Measurements from ENCODE around the gene TMEM69. TPM values are rescaled to one million over a fixed set of nuclear protein-coding genes. Genes with fewer than 3 reads are reported as not detected.

Gene TMEM69
- total RNA-seq, 1 experiment from 2014 or later = 39.3 TPM

DNA sequence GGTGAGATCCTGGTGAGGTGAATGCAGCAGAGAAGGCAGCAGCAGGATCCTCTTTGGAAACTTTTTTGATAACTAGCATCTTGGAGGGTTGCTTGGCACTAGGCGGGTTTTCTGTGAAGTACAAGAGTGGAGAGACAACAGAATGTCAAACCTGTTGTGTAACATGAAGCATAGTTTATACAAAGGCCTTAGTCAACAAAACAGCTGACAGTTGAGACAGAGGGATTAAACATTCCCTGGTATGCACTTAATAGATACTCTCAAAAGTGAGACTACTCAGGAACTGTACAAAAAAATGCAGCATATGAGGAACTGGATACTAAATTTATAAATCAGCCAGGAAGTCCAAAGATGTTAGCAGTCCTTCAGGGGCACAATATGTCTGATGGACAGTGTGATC lies 47.7 kb upstream of the TMEM69 start (continued):
- TF ChIP-seq, protein P1, sequence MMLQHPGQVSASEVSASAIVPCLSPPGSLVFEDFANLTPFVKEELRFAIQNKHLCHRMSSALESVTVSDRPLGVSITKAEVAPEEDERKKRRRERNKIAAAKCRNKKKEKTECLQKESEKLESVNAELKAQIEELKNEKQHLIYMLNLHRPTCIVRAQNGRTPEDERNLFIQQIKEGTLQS (IDR thresholded peaks at IDR 0.05) = no peak
- no peak for TF ChIP-seq POLR2AphosphoS5 (IDR thresholded peaks at IDR 0.05; ENCODE audit: low read depth, low read length)
- no peak for TF ChIP-seq EGR1 (IDR thresholded peaks at IDR 0.05; ENCODE audit: low read depth)
- TF ChIP-seq, protein P2, sequence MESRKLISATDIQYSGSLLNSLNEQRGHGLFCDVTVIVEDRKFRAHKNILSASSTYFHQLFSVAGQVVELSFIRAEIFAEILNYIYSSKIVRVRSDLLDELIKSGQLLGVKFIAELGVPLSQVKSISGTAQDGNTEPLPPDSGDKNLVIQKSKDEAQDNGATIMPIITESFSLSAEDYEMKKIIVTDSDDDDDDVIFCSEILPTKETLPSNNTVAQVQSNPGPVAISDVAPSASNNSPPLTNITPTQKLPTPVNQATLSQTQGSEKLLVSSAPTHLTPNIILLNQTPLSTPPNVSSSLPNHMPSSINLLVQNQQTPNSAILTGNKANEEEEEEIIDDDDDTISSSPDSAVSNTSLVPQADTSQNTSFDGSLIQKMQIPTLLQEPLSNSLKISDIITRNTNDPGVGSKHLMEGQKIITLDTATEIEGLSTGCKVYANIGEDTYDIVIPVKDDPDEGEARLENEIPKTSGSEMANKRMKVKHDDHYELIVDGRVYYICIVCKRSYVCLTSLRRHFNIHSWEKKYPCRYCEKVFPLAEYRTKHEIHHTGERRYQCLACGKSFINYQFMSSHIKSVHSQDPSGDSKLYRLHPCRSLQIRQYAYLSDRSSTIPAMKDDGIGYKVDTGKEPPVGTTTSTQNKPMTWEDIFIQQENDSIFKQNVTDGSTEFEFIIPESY (IDR thresholded peaks at IDR 0.05; ENCODE audit: extremely low read depth, insufficient replicate concordance, low read length) = no peak

DNA sequence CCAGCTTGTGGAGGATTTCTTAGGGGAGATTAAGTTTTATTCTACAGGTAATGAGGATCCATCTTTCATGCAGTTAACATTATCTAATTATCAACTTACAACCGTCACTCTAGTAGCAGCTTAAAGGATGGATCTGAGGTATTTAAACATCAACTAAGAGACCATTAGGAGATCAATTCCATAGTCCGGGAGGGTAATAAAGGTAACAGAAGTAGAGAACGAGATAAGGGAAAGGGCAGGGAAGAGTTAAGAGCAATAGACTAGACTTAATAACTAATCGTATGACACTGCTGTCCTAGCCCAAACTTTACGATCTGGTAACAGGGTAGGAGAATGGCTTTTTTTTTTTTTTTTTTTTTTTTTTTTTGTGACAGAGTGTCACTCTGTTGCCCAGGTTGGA lies 44.7 kb upstream of the TMEM69 start:
- Histone ChIP-seq H3K27ac (ENCODE audit: low read depth, low read length) (no peak overlapping the region), H2AFZ (ENCODE audit: low read depth, low read length, poor library complexity, severe bottlenecking) (no peak overlapping the region), H3K9ac (ENCODE audit: low read length) (no peak overlapping the region), H3K4me1 (ENCODE audit: control insufficient read depth in 1 of 2, insufficient read depth in 2 of 2, low read length in 2 of 2) (peaks cover 3 to 7% of the 10 kb centered on the region in 2 experiments; a peak in 3 of 4 replicates), H3K36me3 (ENCODE audit: control insufficient read depth in 1 of 2, insufficient read depth in 2 of 2, low read length in 2 of 2) (peaks cover 22 to 28% of the 10 kb centered on the region in 2 experiments; a peak in 3 of 4 replicates), H3K79me2 (ENCODE audit: insufficient read depth, low read length) (peaks cover 22% of the 10 kb centered on the region), H3K9me3 (ENCODE audit: control insufficient read depth in 1 of 2, insufficient read depth in 1 of 2, low read depth in 1 of 2, low read length in 2 of 2) (no peaks in the 10 kb centered on the region), H4K20me1 (ENCODE audit: insufficient read depth) (no peaks in the 10 kb centered on the region), H3K27me3 (ENCODE audit: insufficient read depth, low read length) (no peaks in the 10 kb centered on the region), H3K4me3 (replicated peaks in 1 of 2; ENCODE audit: low read depth in 1 of 2, low read length in 2 of 2) (no peak overlapping the region), H3K9me2 (ENCODE audit: insufficient read depth) (no peaks in the 10 kb centered on the region), H3K4me2 (ENCODE audit: low read length) (no peak overlapping the region)
- ChIA-PET POLR2A (no interaction called here), CTCF (interaction anchor here (0.6 kb wide), 1 partner anchor 402 kb away, joined by 3 read pairs; no protein-coding TSS in a partner anchor), RAD21 (ENCODE audit: low non-redundant PET in 1 of 2, low total read pairs in 2 of 2, uncharacterized antibody in 2 of 2, unreplicated experiment in 2 of 2) (no interaction called here)
- ATAC-seq (no peak), DNase-seq (ENCODE audit: low read depth, low spot score) (no peak)
- intact Hi-C loops (cut with micrococcal nuclease) = loop anchor here (10.0 kb wide), 1 partner anchor 201 kb away; no protein-coding TSS in a partner anchor
- no TSS peak for BruUV-seq (replicated peaks)
- no peak for TF ChIP-seq FOSL1 (IDR thresholded peaks at IDR 0.05; ENCODE audit: low read depth)
- TF ChIP-seq, protein P3, sequence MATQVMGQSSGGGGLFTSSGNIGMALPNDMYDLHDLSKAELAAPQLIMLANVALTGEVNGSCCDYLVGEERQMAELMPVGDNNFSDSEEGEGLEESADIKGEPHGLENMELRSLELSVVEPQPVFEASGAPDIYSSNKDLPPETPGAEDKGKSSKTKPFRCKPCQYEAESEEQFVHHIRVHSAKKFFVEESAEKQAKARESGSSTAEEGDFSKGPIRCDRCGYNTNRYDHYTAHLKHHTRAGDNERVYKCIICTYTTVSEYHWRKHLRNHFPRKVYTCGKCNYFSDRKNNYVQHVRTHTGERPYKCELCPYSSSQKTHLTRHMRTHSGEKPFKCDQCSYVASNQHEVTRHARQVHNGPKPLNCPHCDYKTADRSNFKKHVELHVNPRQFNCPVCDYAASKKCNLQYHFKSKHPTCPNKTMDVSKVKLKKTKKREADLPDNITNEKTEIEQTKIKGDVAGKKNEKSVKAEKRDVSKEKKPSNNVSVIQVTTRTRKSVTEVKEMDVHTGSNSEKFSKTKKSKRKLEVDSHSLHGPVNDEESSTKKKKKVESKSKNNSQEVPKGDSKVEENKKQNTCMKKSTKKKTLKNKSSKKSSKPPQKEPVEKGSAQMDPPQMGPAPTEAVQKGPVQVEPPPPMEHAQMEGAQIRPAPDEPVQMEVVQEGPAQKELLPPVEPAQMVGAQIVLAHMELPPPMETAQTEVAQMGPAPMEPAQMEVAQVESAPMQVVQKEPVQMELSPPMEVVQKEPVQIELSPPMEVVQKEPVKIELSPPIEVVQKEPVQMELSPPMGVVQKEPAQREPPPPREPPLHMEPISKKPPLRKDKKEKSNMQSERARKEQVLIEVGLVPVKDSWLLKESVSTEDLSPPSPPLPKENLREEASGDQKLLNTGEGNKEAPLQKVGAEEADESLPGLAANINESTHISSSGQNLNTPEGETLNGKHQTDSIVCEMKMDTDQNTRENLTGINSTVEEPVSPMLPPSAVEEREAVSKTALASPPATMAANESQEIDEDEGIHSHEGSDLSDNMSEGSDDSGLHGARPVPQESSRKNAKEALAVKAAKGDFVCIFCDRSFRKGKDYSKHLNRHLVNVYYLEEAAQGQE (IDR thresholded peaks at IDR 0.05; ENCODE audit: low read depth) = no peak
- TF ChIP-seq, protein P4, sequence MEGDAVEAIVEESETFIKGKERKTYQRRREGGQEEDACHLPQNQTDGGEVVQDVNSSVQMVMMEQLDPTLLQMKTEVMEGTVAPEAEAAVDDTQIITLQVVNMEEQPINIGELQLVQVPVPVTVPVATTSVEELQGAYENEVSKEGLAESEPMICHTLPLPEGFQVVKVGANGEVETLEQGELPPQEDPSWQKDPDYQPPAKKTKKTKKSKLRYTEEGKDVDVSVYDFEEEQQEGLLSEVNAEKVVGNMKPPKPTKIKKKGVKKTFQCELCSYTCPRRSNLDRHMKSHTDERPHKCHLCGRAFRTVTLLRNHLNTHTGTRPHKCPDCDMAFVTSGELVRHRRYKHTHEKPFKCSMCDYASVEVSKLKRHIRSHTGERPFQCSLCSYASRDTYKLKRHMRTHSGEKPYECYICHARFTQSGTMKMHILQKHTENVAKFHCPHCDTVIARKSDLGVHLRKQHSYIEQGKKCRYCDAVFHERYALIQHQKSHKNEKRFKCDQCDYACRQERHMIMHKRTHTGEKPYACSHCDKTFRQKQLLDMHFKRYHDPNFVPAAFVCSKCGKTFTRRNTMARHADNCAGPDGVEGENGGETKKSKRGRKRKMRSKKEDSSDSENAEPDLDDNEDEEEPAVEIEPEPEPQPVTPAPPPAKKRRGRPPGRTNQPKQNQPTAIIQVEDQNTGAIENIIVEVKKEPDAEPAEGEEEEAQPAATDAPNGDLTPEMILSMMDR (IDR thresholded peaks at IDR 0.05 in 2 of 3, conservative IDR thresholded peaks at IDR 0.05 in 1 of 3; ENCODE audit: borderline replicate concordance in 1 of 3, insufficient read depth in 1 of 3, low read depth in 2 of 3, low read length in 2 of 3) = no peak
- TF ChIP-seq TCF7L2 (IDR thresholded peaks at IDR 0.05; ENCODE audit: borderline replicate concordance, extremely low read depth, insufficient read depth, insufficient read length) = no peak
- TF ChIP-seq POLR2A (IDR thresholded peaks at IDR 0.05; ENCODE audit: borderline replicate concordance, extremely low read depth, insufficient read depth, insufficient read length) = no peak
- TF ChIP-seq, protein P2 (IDR thresholded peaks at IDR 0.05; ENCODE audit: extremely low read depth, insufficient replicate concordance, low read length) = no peak
- no peak for TF ChIP-seq ZFX (IDR thresholded peaks at IDR 0.05)
- no peak for TF ChIP-seq SIN3A (IDR thresholded peaks at IDR 0.05; ENCODE audit: low read depth)

All from HCT116 (cell line).